ENCODE data around the gene MAP1S. TPM values are rescaled to one million over a fixed set of nuclear protein-coding genes. Genes with fewer than 3 reads are reported as not detected.

The MAP1S gene
- total RNA-seq, 1 donor from 2014 or later, result 61.6 TPM

DNA sequence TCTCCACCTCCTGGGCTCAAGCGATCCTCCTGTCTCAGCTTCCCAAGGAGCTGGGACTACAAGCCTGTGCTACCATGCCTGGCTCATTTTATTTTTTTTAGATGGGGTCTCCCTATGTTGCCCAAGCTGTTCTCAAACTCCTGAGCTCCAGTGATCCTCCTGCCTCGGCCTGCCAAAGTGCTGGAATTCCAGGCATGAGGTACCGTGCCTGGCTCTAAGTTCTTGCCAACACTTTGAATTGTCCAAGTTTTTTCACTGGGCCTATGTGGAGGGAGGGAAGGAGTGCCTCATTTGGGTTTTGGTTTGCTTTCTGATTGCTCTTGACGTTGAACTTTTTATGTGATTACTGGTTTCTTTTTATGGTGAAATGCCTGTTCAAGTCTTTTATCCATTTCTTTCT, 26.7 kb upstream of the MAP1S start:
- DNase-seq (ENCODE audit: low spot score), result no peak

DNA sequence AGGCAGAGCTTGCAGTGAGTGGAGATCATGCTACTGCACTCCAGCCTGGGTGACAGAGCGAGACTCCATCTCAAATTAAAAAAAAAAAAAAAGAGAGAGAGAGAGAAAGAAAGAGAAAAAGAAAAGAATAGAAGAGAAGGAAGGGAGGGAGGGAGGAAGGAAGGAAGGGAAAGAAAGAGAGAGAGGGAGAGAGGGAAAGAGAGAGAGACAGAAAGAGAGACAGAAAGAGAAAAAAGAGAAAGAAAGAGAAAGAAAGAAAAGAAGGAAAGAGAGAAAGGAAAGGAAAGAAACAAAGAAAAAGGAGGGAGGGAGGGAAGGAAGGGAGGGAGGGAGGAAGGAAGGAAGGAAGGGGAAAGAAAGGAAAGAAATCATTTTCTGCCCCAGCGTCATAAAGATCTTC, 24.1 kb upstream of the MAP1S start:
- no peak for DNase-seq (ENCODE audit: low spot score)

DNA sequence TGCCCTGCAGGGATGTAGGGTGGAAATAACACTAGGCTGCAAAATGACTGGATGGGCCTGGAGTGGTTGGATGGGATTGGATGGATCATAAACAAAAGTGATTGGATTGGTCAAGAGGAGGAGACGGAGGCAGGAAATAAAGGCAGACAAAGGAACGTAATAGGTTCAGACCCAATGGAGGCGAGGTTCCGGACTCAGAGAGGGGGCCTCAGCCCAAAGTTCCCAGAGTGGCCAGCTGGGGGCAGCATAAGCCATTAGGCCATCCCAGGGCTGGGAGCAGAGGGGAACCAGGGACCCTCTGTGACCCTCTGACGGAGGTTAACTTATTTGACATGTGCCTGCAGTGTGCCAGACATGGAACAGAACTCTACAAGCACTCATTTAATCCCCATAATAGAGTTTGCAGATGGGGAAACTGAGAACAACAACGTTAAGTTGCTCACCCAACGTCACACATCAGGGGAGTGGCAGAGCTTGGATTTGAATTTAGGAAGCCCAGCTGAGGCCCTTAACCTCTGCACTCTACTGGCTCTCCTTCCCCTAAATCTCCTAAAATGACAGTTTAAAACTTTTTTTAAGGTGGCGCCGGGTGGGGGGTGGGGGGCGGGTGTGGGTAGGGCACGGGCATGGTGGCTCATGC, 15.3 kb upstream of the MAP1S start:
- DNase-seq (ENCODE audit: low spot score), result no peak

DNA sequence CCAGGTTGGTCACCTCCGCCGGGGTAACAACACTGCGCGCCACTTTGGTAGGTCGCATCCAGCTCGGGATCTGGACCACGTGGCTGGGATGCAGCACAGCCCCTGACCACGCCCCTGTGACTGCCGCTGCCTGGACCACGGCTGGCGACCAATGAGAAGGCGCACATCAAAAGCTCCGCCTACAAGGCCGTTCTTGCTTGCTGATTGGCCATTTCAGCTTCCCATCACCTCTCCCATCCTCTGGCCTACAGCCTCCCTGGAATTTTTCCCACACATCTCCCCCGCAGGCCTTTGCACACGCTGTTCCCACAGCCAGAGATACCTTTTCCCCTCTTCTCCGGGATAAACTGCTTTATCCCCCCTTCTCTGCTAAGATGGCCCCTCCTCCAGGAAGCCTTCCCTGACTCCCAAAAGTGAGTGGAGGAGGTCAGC, 12.5 kb upstream of the MAP1S start:
- no peak for DNase-seq (ENCODE audit: low spot score)

DNA sequence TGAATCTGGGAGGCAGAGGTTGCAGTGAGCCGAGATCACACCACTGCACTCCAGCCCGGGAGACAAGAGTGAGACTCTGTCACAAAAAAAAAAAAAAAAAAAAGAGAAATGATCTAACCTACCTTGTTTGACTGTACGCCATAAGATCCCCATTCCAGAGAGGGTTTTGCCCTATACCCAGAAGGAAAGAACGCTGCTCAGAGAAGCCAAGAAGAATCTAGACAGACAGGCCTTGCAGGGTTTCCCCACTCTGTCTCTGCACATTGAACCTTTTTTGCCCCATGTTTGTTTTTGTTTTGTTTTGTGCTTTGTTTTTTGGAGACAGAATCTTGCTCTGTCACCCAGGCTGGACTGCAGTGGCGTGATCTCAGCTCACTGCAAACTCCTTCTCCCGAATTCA, 7.4 kb upstream of the MAP1S start:
- DNase-seq (ENCODE audit: low spot score), result no peak

DNA sequence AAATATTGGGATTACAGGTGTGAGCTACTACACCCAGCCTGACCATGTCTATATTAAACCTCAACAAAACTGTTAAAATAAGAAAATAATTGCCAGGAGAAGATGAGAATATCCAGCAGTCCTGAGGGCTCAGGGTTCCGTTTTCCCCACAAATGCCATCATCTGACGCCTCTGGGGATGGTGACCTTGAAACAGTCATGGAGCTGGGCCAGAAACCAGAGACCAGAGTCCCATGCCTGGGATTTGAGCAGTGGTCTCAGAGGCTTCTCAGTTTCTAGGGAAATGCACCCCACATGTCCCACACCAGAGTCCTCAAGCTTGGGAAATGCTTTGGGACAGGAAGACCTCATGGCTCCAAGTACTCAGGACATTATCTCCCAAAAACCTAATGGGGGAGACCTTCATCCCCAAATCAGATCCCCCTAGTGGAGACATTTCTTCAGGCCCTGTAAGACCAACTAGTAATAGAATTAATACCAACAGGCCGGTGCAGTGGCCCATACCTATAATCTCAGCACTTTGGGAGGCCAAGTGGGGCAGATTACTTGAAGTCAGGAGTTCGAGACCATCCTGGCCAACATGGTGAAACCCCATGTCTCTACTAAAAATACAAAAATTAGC, 2.9 kb upstream of the MAP1S start:
- no peak for DNase-seq (ENCODE audit: low spot score)

DNA sequence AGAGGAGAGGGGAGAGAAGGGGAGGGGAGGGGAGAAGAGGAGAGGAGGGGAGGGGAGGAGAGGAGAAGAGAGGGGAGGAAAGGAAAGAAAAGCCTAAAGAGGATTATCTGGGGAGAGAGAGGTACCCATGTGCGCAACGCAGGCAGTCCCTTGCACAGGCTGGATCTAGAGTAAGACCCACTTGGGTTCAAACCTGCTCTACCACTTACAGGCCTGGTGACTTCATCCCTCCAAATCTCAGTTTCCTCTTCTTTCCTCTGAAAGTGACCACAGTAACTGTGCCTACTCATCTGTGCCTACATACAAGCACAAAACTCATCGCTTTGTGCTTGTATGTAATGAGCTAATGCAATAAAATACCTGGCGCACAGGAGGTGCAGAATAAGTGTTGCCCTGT, 732 bp upstream of the MAP1S start:
- DNase-seq (ENCODE audit: low spot score), result no peak

DNA sequence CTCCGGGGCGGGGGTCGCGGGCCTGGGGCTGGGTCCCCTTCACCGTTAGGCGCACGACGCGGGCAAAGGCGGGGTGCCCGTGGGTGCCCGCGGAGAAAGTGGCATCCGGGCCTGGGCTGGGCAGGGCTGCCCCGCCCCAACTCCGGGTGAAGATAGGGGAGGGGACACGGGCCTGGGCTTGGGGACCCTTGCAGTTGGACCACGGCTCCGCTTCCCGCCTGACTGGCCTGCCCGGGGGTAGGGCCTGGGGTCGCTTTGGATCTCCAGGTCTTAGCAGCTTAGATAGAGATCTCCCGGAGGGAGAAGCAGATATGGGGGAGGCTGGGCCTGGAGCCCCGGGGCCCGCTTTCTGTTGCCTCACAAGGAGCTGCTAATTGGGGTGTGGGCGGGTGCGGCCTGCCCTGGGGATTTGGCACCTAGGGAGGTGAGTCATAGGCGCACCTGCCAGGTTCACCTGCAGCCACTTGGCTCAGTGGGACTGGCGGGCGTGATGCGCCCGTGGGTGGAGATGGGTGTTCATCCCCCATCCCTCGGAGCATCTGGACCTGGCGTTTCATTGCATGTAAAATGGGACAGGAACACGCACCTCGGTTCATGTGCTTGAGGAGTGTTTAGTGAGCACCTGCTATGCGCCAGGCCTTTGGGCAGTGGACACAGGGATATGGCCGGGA, 585 bp downstream of the MAP1S start:
- no peak for DNase-seq (ENCODE audit: low spot score)

DNA sequence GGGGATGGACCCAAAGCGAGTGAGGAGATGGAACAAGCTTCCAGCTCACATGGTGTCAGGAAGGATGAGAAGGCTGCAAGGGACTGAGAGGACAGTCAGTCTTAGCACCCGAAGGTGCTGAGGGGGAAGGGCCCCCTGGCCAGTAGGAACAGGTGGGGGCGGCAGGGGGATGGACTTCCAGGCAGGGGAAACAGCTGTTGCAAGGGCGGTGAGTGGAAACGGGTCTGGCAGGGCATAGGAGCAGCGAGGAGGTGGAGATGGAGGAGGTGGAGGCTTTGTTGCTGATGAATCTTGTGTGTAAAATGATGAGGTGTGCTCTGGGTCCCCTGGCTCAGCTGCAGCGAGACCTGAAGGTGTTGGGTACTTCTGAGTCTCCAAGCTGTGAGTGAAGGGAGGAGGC, 1.2 kb downstream of the MAP1S start:
- DNase-seq (ENCODE audit: low spot score), result no peak

DNA sequence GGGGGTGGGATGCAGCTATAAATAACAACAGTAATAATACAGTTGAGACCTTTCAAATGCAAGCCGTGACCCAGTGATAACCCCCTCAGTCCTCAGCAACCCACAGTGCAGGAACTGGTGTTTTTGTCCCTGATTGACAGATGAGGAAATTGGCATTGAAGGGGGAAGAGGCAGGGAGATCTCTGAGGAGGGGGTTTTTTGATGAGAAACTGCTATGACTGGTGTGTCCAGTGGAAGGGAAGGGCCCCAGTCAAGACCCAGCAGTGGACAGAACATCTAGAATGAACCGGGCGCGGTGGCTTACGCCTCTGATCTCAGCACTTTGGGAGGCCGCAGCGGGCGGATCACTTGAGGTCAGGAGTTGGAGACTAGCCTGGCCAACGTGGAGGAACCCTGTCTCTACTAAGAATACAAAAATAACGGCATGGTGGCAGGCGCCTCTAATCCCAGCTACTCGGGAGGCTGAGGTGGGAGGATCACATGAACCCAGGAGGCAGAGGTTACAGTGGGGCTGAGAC, 1.9 kb downstream of the MAP1S start:
- DNase-seq (ENCODE audit: low spot score), result no peak

DNA sequence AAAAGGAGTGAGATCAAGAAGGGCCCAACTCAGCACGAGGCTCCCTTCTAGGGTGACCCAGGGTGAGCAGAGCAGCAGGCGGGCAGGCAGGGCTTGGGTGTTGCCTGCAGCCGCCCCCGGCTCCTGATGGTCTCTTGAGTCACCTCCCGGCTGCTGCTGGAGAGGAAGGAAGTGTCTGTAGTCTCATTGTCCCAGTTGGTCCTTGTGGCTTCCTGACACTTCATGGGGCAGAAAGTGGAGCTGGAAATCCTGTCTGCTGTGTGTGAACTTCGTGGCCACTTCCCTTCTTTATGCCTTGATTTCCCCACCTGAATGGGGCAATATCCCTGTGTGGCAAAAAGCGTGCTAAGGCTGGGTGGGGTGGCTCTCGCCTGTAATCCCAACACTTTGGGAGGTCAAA, 2.5 kb downstream of the MAP1S start:
- DNase-seq (ENCODE audit: low spot score), result no peak

DNA sequence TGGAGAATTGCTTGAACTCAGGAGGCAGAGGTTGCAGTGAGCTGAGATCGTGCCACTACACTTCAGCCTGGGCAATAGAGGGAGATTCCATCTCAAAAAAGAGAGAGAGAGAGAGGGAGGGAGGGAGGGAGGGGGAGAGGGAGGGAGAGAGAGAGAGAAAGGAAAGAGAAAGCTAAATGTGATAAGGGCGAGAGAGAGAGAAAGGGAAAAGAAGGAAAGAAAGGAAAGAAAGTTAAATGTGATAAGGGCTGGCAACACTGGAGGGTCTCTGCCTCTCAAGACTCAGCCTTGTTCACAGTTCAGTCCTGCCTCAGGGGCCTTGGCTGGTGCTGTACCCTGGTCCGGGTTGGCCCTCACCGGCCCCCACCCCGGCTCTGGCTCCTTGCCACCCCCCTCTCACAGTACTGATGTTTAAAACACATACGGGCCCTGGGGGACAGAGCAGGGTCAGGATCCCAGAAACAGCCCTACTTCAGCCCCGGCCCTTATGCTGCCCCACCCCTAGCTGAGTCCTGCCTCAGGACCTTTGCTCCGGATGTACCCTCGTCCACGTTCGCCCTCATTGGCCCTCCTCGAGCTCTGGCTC, 3.5 kb downstream of the MAP1S start:
- no peak for DNase-seq (ENCODE audit: low spot score)

DNA sequence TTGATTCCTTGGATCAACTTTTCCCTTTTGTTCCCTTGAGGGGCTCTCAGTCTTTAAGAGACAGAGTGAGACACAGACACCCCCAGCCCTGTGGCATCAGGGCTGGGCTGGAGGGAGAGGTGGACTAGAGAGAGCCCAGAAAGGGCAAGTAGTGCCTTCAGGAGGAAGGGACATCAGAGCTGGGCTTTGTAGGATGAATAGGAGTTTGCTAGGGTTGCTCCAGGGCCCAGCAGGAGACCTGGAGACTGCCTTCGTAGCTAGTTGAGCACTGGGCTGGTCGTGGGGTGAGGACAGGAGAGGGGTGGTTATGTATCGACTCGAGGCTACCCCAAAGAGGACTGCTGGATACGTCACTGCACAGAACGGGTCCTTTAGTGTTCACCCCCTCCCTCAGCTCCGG, 5.4 kb downstream of the MAP1S start:
- no peak for DNase-seq (ENCODE audit: low spot score)

DNA sequence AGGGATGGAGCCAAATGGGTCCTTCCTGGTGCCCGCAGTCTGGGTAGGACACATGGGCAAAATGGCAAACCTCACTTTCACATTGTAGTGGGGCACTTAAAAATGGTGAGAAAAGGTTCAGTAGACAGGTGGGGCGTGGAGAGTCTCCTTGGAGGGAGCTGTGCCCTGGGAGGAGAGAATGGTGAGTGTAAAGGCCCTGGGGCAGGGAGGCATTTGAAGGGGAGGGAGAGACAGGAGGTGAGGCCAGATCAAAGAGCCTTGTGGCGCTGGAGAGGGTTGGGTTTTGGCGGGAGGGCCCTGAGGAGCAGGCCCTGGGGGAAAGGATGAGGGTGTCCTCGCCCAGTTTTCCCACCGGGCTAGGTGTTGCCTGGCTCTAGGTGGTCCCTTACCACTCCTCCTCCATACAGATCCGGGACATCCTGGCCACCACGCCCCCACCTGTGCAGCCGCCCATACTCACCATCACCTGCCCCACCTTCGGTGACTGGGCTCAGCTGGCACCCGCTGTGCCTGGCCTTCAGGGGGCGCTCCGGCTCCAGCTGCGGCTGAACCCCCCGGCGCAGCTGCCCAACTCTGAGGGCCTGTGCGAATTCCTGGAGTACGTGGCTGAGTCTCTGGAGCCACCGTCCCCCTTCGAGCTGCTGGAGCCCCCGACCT, 6.3 kb downstream of the MAP1S start:
- DNase-seq (ENCODE audit: low spot score), result no peak

DNA sequence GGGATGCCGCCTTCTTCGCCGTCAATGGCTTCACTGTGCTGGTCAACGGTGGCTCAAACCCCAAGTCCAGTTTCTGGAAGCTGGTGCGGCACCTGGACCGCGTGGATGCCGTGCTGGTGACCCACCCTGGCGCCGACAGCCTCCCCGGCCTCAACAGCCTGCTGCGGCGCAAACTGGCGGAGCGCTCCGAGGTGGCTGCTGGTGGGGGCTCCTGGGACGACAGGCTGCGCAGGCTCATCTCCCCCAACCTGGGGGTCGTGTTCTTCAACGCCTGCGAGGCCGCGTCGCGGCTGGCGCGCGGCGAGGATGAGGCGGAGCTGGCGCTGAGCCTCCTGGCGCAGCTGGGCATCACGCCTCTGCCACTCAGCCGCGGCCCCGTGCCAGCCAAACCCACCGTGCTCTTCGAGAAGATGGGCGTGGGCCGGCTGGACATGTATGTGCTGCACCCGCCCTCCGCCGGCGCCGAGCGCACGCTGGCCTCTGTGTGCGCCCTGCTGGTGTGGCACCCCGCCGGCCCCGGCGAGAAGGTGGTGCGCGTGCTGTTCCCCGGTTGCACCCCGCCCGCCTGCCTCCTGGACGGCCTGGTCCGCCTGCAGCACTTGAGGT, 7.0 kb downstream of the MAP1S start:
- no peak for DNase-seq (ENCODE audit: low spot score)

DNA sequence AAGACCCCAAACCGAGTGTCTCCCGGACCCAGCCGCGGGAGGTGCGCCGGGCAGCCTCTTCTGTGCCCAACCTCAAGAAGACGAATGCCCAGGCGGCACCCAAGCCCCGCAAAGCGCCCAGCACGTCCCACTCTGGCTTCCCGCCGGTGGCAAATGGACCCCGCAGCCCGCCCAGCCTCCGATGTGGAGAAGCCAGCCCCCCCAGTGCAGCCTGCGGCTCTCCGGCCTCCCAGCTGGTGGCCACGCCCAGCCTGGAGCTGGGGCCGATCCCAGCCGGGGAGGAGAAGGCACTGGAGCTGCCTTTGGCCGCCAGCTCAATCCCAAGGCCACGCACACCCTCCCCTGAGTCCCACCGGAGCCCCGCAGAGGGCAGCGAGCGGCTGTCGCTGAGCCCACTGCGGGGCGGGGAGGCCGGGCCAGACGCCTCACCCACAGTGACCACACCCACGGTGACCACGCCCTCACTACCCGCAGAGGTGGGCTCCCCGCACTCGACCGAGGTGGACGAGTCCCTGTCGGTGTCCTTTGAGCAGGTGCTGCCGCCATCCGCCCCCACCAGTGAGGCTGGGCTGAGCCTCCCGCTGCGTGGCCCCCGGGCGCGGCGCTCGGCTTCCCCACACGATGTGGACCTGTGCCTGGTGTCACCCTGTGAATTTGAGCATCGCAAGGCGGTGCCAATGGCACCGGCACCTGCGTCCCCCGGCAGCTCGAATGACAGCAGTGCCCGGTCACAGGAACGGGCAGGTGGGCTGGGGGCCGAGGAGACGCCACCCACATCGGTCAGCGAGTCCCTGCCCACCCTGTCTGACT, 7.9 kb downstream of the MAP1S start:
- DNase-seq (ENCODE audit: low spot score), result no peak

DNA sequence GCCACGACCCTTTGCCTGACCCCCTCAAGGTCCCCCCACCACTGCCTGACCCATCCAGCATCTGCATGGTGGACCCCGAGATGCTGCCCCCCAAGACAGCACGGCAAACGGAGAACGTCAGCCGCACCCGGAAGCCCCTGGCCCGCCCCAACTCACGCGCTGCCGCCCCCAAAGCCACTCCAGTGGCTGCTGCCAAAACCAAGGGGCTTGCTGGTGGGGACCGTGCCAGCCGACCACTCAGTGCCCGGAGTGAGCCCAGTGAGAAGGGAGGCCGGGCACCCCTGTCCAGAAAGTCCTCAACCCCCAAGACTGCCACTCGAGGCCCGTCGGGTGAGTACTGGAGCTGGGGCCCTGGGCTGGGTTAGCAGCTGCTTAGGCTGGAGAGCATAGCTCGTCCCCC, 8.6 kb downstream of the MAP1S start:
- no peak for DNase-seq (ENCODE audit: low spot score)

DNA sequence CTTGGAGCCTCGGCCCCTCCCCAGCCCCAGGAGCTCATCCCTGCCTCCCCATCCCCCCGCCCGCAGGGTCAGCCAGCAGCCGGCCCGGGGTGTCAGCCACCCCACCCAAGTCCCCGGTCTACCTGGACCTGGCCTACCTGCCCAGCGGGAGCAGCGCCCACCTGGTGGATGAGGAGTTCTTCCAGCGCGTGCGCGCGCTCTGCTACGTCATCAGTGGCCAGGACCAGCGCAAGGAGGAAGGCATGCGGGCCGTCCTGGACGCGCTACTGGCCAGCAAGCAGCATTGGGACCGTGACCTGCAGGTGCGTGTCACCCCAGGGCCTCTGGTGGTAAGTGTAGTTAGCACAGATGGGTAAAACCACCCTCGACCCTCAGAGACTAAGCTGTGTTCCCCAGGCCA, 13.8 kb downstream of the MAP1S start:
- no peak for DNase-seq (ENCODE audit: low spot score)

DNA sequence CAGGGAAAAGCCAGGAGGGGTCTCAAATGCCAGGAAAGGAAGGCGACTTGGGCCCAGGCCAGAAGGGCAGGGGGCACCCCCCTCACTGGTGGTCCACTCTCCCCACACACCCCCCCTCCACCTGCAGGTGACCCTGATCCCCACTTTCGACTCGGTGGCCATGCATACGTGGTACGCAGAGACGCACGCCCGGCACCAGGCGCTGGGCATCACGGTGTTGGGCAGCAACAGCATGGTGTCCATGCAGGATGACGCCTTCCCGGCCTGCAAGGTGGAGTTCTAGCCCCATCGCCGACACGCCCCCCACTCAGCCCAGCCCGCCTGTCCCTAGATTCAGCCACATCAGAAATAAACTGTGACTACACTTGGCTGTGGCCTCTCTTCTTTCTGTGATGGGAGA, 14.9 kb downstream of the MAP1S start:
- no peak for DNase-seq (ENCODE audit: low spot score)

DNA sequence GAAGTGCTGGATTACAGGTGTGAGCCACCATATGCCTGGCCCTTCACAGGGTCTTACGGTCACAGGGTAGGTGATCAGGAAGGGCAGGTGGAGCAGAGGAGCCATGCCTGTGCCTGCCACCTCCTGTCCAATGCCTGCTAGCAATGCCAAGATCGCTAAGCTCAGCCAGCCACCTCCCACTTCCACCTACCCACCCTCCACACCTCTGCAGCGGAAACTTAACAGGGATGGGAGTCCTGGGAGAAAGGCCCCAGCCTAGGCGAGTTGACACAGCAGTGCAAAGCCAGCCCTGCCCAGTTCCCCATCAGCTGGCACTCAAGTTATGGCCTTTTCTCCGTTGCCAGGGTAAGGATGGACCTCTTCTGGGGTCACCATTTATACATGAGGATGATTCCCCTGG, 16.1 kb downstream of the MAP1S start:
- no peak for DNase-seq (ENCODE audit: low spot score)

DNA sequence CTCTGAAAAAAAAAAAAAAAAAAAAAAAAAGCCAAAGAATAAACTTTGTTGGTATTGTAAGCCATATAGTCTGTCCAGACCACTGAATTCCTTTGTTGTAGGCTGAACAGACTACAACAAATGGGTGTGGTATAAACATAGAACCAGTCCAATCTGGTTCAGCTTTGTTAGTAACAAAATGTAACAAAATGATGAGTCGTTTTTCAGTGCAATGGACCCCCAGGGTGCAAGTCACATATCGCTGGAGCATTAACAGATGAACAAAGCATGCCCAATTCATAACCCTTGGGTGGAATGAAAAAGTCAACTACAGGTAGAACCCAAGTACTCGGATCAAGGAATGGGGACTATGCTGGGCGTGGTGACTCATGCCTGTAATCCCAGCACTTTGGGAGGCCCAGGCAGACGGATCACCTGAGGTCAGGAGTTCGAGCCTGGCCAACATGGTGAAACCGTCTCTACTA, 18.4 kb downstream of the MAP1S start:
- DNase-seq (ENCODE audit: low spot score), result no peak

Measured in ureter (tissue), 1 donor.